HG02870 (cell line): Measurements from ENCODE around the gene B3GALT2.

Experiments used
- ATAC-seq: cut with Tn5 transposase; IDR thresholded peaks from one replicate; pipeline ENCODE4 v1.9.1; 2021; ENCODE audit warnings: mild to moderate bottlenecking, moderate library complexity; ENCODE audit not compliant: unreplicated experiment

Gene B3GALT2

DNA sequence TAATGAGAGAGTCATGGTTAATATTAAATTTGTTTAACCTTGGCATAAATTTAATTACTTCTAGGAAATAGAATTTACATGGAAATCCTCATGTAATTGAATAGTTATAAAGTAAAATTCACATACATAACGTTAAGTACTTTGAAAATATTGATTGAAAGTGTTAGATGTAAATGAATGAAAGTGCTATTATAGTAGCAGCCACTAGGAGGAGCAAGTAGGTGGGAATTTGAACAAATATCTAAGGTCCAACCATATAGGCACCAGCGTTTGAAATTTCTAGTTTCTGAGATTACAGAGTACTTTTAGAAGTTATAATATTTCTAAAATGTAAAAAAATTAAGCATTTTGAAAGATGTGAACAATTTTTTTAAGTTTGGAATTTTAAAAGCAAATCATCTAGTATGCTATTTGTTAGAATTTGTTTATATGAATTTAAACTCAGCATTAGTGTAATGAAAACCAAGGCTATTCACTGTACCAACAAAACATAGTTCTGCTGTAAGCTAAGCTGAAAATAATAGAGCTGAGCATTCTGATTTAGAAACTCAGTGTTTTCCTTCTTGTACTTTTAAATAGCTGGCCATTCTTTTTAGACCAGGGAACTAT, 3.3 kb downstream of the B3GALT2 start:
- ATAC-seq, result peak; percentile 64

DNA sequence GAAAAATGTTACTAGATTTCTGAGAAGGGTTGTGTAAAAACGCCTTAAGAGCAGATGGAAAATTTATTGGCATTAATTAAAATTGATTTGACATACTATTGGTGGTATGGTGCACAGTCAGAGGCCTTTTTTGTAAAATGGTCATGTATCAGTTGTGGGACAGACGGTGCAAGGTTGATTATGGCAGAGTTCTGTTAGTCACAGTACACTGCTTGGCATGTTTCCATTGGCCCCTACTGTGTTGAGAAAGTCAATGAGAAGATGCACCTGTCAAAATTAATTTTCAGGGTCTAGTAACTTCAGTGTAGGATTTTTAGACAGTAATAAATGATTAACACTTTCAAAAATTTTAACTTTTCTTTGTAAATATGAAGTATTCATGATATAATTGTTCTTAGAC, 4.4 kb downstream of the B3GALT2 start:
- no peak for ATAC-seq

DNA sequence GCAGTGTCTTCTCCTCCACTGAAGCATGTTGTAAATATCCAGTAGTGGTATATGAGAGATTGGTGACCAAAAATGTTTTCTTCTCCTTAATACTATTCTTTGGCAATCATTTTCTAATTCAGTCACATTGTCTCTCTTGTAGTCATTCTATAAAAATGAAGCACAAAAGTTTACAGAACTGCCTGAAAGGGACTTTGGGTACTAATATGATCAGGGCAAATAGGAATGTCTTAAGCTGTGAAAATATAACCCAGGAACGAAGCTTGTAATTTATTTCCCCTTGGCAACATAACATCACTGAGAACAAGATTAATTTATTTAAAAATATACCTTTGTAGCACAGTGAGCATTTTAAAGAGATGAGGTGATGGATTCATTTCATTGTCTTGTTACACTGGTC, 4.9 kb downstream of the B3GALT2 start:
- ATAC-seq, result no peak

DNA sequence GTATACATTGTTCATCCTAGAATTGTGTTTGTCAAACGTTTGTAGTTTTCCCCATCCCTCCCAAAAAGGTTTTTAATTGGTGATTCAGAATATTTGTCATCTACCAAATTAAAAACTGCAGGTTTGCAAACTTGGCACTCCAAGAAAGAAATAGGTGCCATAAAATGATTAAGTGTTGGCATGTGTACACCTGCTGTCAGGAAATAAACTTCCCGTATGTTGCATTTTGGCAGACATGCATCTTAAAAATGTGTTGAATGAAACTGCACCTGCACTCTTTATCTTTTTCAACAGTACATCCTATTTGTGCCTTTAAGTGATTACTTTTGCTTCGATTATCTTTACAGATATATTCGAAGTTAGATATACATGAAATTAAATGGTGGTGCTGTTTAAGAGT, 7.3 kb downstream of the B3GALT2 start:
- no peak for ATAC-seq

DNA sequence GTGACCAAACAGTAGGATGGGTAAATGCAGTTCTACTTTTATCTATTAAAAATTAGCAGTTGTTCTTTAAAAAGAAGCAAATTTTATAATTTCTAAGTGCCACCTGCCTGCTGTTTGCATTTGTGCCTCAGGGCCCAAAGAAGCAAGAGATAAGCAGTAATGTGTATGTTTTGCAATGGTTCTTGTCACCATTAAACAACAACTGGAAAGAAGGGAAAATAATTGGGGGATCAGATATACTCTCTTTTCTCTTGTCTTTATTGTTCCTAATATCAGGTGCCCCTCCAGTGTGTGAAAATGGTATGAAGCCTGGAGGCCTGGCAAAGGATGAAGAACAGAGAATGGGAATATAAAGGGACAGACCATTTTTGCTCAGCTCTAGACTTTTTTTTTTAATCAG, 9.6 kb downstream of the B3GALT2 start:
- no peak for ATAC-seq

DNA sequence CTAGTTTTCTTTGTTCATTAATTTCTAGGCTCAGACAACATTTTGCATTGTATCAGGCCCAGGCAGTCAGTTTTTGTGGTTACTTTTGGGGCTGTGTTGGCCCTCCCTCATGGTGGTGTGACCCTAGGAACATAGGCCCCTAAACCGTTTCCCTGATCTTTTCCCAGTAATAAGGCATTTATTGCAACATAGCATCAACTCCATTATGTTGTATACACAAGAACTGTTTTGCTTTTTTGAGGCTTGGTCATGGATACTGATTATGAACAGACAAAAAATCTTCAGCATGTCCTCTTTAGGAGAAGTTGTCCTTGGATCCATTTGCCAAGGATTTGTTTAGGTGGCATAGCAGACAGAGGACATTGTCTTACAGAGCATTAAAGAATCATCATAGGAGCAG, 10.3 kb downstream of the B3GALT2 start:
- no peak for ATAC-seq

DNA sequence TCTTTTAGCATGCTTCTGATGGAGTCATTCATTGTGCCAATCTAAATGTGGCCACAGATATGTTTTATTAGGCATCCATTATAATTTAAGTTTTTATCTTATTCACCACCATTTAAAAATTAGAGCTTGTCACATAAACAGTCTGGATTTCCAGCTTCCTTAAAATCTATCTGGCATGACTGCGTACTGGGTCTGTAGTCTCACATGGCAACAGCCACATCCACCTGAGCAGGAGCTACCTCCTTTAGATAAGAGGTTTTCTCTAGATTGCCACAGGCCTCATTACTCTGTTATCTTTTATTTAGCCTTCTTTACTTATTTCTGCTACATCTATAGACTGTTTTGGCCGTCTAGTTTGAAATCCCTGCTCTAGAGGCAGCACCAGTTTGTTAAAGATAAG, 29.1 kb downstream of the B3GALT2 start:
- no peak for ATAC-seq

DNA sequence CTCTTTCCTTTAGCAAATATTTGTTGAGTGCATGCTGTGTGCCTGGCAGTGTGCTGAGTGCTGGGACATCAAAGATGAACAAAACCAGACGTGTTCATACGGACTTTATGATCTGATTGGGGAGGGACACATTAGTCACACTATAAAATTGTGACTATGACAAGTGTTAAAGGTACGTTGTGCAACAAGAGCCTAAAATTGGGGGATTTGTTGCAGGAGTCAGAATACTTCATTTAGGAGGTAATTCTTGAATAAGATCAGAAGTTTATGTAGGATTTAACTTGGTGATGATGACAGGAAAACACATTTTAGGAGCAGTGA, 29.6 kb downstream of the B3GALT2 start:
- no peak for ATAC-seq

DNA sequence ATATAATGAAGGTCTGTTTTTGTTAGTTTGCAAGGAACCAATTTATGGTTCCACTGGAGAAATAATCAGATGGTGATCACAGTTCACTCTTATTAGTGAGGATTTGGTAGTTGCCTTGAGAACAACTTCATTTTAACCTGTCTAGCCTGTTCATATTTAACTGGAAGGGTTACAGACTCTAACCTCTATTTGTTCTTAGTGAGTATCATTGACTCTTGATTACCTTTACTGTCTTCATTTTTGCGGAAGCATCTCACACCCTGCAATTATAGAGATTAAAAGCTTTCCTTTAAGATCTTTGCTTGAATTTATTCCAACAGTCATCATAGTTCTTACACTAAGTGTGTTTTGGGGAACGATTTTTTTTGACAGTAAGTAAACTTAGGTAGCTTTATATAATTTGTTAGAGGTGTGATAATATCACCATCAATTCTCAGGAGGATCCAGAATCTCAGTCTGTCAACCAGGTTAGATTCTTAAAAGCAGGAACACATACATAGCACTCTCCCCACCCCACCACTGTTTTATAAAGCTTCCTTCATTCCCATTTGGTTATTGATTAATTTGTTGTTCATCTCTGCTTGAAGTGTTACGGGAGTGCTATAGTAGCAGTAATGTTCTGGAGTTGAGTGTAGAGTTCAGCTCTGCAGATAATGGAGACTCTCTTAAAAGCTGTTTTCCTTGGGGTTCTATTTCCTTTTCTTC, 30.1 kb downstream of the B3GALT2 start:
- ATAC-seq, result no peak

DNA sequence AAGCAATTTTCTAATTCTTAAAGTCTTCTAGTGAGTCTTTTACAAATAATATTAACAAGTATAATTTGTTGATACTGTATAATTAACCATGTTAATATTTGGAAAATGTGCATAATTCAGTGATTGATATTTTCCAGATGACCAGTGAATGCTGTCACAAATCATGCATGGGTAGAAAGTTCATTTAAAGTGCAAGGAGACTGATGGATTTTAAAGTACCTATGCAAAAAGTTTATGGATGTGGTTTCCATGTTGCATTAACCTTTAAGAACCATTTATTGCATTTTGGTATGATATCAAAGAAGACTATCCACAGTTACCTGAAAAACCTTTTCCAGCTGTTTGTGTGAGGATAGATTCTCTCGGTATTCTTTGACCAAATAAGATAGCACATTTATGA, 41.4 kb downstream of the B3GALT2 start:
- ATAC-seq, result no peak

DNA sequence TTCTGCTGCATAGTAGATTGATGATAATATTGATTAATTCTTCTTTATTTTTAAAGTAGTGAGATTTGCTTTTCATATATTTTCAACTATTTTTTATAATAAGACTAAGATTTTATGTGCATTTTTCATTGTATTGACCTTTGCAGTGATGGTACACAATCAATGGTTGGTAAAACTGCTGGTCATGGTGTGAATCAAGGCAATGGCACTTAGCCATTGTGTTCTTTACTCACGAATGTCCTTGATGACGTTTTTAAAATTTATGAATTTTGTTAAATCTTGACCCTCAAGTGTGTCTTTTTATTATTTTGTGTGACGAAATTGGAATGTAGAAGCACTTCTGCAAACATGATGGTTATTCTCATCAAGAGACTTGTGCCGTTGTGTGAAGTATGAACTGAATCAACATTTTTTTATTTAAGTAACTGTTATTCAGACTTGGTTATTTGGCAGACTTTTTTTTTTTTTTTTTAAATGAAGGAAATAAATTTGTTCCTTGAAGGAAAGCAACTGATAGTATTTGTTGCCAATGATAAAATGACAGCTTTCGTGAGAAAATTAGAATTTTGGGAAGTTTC, 42.0 kb downstream of the B3GALT2 start:
- ATAC-seq, result no peak

DNA sequence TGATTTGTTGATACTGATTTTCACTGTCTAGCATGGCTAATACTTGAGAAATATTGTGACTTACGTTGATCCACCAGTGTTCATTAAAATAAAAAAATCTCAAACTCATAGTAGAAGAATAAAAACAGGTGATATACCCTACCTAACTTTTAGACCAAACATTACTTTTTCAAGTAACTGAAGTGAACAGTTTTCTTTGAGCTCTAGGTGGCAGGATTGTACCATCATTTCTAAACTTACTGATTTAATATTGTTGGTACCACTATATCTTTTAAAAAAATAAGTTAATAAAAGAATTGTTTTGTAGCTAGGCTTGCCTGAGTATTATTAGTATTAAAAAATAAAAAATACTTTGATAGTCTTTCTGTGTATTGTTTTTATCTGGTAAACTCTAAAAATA, 43.1 kb downstream of the B3GALT2 start:
- ATAC-seq, result no peak

DNA sequence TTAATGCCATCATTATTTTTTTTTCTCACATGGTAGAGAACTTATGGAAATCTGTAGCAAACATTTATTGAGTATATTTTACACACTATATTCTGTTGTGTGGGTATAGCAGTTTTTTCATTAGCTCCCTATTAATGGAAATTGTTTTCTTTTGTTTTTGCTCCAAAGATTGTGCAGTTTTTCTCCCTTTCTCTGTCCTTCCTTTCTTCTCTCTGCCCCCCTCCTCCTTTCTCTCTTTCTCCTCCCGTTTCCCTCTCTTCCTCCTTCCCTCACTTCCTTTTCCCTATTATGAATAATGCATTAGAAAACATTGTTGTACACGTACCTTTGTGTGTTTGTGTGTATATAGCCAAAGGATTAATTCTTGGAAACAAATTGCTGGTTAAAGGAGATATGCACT, 44.0 kb downstream of the B3GALT2 start:
- ATAC-seq, result no peak

DNA sequence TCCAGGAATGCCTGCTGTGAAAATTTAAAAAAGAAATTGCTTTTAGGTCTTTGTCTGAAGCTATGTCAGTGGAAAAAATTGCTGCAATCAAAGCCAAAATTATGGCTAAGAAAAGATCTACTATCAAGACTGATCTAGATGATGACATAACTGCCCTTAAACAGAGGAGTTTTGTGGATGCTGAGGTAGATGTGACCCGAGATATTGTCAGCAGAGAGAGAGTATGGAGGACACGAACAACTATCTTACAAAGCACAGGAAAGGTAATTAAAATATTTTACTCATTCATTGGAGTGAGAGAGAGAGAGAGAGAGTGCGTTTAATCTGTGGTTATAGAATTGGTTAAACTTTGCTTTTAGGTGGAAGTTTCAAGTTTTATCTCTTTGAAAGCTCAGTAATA, 44.6 kb downstream of the B3GALT2 start:
- ATAC-seq, result no peak

DNA sequence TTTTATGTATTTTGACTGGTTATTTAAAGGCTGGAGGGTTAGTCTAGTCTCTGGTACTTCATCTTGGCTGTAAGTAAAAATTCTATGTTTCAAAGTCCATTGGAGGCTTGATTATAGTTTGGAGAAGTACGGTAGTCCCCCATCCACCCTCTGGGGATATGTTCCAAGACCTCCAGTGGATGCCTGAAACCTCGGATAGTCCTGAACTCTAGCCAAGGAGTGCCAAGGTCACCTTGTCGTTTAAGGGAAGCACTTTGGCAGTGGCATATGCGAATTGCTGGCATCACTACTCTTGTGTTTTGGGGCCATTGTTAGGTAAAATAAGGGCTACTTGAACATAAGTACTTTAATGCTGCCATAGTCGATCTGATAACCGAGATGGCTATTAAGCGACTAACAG, 46.2 kb downstream of the B3GALT2 start:
- ATAC-seq, result no peak

DNA sequence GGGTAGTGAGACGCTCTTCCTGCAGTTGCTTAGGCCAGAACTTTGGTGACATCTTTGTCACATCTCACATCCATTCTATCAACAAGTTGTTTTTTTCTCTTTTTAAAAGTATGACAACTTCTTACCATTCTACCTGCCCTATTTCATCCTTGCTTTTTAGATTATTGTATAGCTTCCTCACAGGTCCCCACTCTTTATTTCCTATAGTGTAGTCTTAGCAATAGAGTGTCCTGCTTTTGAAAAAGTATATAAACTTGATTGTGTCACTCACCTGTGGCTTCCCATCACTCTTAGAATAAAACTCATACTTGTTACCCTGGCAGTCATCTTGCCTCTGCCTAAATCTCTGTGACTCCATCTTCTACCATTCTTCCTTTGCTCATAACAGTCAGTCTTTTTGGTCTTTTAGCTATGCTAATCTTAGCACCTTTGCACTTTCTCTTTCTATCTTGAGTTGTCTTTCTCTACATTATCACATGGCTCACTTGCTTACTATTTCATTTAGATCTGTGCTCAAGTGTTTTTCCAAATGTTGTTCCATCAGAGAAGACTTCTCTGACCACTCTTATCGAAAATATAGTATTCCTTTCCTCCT, 55.0 kb downstream of the B3GALT2 start:
- ATAC-seq, result peak; percentile 48
